NCI-H128 (cell line): ENCODE results near the gene ZFYVE28.

Experiments
- DNase-seq: peaks from one replicate; lab custom pipeline; 2025; ENCODE audit not compliant: unreplicated experiment; lab: John Stamatoyannopoulos, UW

Gene ZFYVE28

DNA sequence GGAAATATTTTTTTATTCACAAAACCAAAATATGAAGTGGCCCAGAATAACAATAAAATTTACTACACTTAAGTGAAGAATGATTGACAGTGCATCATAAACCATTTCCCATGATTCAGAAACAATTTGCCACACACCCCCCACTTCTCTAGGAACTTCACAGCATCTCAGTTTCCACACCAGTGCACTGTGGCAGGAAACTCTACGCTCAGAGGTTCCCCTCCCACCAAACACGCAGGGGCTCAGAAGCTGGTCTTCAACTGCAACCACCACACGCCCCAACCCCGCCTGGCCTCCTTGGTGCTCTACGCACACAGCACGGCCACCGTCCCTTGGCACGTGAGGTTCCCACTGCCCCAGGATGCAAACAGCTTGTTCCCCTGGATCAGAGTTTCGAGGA is 63.7 kb downstream of the ZFYVE28 start:
- no peak for DNase-seq

DNA sequence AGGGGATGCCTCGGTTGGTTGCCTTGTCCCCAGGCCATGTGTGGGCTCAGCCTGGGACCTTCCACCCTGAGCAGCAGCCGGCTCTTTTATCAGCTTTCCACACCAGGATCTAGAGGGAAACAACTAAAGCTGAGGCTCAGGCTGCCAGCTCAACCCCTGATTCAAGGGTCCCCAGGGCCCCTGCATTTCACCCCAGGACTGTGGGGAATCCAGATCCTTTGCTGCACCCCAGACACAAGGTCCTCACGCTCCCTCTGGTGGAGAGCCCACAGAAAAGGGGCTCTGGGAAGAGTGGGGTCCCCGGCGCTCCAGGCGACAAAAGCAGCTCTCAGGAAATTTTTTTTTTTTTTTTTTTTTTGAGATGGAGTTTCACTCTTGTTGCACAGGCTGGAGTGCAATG is 64.3 kb downstream of the ZFYVE28 start:
- DNase-seq = no peak

DNA sequence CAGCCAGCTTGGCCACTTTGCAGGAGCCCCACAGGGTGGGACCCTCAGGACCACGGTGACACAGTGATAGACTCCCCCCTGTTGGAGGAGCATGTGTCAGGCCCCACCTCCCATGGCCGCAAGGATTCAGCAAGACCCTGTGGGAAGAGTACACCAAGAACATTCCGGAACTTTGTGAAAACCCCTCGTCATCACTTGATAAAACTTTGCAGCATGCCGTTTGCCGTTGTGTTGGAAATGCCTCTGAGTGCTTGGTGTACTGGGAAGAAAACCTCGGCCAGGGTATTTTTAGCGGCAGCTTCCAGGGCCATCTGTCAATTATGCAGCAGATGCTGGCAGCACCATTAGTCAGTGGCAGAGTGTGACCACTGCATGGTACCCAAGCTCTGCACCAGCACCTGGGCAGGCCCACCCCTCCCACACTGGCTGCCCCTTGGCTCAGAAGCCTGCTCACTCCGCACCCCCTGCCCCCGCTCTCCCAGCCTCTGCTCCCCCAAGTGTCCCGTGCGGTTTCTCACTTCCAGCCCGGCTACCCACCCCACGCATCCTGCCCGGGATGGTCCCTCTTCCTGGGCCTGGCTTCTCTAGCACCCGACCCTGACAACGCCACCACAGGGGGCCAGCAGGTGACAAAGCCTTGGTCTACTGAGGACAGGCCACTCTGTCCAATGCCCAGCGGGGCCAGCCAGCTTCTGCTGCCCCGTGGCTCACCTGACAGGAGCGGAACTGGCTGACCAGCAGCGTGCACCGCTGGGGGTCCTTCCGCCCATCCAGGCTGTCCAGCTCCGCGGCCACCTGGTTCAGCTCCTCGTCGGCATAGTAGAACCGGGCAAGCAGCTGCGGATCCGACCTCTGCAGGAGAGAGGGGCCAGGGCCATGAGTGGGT is 65.0 kb downstream of the ZFYVE28 start:
- no peak for DNase-seq

DNA sequence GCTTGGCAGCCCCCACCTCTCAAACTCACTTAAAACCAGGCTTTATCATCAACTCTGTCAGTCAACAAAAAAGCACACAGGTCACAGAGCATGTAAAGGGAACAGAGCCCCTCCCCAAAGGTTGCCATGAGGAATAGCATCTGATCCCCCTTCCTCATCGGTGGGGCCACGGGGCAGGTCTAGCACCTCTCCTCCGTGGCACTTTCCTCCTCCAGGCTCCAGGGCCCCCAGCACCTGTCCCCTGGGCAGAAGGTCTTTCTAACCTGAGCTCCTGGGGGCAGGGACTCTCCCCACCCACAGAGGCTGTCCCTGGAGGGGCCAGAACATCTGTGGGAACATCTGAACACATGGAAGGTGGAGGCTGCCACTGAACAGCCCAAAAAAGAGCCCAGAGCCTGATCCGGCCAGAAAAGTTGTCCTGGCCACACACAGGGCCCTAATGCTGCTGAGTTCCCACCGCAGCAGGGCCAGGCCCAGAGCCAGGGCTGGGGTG is 65.7 kb downstream of the ZFYVE28 start:
- DNase-seq = no peak

DNA sequence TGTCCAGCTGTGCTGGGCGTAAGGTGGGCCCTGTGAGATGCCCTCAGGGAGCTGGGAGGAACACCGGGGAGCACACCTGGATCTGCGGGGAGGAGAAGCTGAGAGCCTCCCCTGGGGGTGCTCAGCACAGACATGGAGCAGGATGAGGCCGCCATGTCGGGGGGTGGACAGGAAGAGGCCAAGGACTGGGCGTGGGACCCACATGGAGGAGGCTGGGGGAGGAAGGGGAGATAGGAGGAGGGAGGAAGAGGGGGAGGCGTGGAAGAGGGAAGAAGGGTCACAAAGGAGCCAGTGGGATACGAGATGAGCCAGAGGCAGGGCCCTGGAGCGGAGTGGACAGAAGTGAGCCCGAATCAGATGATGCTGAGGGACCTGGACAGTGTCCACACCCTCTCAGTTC is 66.3 kb downstream of the ZFYVE28 start:
- no peak for DNase-seq

DNA sequence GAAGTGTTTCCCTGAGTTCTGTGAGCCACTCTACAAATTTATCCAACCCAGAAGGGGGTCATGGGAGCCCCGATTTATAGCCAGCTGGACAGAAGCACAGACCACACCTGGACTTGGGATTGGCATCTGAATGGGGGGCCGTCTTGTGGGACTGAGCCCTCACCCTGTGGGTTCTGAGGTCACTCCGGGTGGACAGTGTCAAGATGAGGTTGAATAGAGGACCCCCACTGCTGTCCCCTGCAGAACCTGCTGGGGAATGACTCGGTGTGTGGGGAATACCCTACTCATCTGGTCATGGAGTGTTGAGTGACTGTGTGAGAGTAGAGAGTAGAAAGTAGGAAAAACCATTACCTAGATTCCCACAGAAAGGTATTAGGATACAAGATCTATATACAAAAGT is 67.5 kb downstream of the ZFYVE28 start:
- no peak for DNase-seq

DNA sequence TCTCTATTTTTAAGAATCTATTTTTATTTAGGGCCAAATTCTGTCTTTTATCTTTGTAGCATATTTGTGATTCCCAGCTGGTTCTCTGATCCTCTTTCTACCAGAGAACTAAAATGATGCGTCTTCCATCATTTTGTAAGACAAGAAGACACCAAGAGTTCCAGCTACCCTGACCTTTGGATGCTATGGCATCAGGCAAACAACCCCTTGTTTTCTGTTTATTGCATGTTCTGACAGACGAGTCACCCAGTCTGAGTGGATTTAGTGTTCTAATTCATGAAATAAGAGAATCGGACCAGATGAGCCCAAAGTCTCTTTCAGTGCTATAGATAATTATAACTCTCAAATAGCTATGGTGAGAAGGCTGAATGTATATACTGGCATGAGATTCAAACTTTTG is 69.7 kb downstream of the ZFYVE28 start:
- DNase-seq = no peak

DNA sequence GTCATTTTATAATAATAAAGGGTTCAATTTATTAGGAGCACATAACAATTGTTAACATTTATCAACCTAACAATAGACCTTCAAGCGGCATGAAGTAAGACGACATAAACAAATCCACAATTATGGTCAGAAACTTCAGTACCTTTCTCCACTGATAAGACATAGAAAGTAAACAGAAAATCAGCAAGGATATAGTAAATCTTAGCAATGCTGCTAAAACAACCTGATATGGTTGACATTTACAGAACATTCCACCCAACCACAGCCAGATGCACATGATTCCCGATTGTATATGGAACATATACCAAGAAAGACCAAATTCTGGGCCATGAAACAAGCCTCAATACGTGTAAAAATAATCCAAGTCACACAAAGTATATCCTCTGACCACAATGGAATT is 71.3 kb downstream of the ZFYVE28 start:
- no peak for DNase-seq

DNA sequence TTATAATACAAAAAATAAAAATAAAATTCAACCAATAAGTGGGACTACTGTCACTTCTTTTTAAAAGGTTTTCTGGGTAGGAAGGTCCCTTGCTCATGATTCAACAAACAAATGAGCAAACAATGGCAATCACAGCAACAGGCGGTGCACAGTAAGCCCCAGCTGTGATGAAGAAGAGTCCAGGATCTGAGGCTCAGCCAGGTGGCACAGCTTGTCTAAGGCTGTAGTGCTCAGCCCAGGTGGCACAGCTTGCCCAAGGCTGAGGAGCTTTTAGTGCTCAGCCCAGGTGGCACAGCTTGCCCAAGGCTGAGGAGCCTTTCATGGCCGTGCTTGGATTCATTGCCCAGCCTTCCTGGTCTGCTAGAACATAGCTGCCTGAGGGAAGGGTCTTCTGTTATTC is 75.0 kb downstream of the ZFYVE28 start:
- no peak for DNase-seq

DNA sequence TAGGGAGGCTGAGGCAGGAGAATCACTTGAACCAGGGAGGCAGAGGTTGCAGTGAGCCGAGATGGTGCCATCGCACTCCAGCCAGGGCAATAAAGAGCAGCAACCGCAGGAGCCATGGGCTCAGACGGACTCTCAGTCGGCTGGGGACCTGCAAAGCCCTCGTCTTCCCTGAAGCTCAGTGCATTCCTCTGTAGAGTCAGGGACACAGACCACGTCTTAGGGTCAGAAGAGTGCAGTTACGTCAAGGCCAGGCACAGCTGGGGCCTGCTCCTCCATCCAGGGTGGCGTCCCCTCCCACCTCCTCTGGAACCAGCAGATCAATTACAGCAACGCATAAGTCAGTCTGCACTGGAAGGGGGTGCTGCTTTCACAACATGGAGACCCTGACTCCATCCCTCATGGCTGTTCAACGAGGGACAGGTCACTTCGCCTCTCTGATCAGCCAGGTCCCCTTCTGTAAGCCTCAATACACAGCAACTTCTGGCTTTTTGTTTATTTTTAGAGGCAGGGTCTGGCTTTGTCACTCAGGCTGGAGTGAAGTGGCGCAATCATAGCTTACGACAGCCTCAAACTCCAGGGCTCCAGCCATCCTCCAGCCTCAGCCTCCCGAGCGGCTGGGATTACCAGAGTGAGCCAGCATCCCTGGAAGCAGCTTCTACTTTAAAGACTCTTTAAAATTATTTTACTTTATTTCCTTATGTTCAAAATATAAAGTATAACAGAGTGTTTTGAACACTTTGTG is 76.4 kb downstream of the ZFYVE28 start:
- no peak for DNase-seq

DNA sequence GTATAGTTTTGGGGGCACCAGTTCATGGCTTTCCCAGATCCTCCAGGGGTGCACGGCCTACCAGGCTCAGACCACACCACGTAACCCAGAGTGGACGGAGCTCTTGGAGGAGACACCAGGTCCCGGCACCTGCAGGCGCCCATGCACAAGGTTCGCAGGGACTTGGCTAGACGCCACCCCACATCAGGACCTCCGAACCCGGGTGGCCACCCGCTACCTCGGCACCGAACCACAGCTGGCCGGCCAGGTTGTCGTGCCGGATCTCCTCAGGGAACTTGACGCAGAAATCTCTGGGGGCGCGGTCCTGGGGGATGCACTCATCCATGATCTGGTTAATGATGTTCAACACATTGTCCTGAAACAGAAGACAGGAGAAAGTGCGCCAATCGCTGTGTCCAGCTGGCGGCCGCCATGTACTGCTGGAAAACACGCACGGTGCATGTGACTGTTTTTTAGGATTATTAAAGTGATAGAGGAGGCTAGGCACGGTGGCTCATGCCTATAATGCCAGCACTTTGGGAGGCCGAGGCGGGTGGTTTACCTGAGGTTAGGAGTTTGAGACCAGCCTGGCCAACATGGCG is 77.1 kb downstream of the ZFYVE28 start:
- no peak for DNase-seq

DNA sequence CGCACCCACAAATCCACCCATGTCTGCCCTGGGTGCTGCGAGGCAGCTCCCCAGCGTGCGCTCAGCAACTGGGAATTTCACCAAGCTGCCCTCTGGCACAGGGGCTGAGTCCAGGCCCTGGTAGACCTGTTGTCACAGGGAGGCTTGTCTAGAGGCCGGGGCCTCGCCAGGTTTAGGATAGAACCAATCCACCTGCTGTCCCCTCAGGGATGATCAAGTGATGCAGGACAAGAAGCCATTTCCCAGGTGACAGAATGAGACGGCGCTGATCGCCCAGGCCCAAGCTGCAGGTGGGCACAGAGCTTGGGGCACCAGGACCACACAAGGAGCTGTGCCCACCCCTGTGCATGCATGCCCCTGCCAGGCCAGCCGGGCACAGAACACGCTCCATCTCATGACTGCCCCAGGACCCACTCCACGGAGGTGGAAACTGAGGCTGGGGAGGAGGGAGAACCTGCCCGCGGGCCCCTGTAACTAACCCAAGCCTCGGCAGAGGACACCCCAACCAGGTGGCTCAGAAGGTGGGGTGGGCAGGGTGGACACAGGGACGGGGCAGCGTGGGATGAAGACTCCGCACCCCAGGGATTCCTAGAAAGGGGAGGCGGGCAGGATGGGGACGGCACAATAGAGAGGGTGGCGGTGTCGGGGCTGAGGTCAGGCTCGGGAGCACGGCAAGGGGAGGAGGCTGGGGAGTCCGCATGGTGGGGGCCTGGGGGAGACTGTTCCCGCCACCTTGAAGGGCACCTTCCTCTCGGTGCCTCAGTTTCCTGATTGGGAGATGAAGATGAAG is 78.0 kb downstream of the ZFYVE28 start:
- DNase-seq = no peak

DNA sequence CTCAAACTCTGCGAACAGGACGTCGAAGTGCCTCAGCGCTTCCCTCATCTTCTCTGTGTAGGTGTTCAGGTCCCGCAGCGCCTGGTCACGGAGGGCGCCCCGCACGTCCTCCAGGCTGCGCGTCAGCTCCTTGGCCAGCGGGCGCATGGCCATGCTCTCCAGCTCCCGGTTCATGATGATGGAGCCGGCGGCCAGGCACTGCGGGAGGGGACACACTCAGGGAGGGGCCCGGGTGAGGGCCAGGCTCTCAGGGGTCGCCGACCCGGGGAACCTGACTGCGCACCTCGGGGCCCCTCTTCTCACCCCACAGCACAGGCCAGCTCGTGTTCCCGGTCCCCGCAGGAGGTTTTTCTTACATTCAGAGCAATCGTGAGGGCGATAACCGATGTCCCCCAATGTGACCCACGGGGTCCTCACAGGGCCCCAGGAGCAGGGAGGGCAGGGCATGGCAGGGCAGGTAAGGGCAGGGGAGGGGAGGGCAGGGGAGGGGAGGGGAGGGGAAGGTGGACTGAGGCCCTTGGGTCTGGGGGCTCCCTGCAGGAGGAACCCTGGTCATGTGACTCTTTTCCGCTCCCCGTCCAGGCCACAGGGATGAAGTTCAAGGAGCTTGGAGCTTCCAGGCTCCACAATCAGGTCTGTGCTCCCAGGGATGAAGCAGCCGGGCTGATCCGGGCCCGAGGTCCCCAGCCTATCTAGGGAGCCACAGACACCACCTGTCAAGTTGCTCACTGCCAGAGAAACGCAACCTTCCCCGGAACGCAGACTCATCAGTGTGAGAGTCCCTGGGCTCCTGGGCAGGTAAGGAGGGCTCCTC is 78.8 kb downstream of the ZFYVE28 start:
- DNase-seq = no peak

DNA sequence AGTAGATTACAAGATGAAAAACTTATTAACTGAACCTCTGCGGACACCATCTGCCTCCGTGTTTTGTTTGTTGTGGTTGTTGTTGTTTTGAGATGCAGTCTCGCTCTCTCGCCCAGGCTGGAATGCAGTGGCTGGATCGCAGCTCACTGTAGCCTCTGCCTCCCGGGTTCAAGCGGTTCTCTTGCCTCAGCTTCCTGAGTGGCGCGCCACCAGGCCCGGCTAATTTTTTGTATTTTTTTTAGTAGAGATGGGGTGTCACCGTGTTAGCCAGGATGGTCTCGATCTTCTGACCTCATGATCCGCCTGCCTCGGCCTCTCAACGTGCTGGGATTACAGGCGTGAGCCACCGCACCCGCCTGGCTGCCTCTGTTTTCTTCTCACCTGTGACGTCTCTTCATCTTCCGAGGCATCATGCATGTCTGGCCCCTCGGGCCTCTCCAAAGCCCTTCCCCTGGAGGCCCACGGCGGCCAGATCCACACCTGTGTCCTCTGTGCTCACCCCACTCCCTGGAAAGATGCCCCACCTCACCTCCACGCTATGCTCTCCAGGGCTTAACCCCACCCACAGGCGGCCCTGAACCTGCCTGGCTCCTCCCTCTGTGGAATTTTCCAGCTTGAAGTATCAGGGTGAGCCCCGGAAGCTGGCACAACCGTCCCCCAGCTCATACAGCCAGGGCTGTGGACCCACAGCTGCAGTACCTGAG is 79.5 kb downstream of the ZFYVE28 start:
- no peak for DNase-seq

DNA sequence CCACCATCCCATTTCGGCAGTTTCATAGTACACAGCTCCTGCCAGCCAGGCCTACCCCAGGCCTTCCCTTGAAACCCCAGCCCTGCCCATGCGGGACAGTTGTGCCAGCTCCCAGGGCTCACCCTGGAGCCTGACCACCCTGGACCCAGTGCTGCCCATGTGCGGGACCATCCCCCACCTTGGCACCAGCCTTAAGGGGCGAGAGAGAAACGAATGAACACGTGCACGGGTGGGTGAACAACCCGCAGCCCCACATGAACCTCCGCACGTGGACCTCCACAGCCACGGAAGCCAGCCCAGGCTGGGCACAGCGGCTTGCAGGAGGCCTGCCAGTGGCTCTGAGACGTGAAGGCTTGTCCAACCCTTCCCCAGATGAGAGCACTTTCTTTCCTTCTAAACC is 80.5 kb downstream of the ZFYVE28 start:
- no peak for DNase-seq

DNA sequence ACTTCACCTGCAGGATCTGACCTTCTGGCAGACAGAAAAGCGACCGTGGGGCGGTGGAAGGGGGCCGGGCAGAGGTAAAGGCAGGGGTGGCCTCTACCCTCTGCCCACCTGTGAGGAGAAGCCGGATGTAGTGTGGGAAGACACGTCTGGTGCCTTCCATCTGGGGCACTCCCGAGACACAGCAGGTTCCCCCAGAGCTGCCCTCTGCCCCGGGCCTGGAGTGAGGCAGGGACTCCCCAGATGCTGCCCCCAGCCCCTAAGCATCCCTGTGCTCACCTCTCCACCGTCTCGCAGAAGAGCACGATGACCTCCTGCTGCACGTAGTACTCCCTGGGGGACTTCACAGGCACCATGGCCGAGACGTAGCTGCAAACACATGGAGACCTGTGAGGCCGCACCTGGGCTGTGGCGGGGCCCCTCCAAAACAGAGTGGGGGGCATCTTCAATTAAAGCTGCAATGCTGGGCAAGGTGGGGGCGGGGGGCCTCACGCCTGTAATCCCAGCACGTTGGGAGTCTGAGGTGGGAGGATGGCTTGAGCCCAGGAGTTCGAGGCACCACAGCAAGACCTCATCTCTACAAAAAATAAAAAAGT is 81.2 kb downstream of the ZFYVE28 start:
- no peak for DNase-seq

DNA sequence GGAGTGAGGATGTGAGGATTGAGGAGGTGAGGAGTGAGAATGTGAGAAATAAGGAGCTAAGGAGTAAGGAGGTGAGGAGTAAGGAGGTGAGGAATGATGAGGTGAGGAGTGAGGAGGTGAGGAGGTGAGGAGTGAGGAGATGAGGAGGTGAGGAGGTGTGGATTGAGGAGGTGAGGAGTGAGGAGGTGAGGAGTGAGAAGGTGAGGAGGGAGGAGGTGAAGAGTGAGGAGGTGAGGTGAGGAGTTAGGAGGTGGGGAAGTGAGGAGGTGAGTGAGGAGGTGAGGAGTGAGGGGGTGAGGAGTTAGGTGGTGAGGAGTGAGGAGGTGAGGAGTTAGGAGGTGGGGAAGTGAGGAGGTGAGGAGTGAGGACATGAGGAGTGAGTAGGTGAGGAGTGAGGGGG is 81.8 kb downstream of the ZFYVE28 start:
- no peak for DNase-seq

DNA sequence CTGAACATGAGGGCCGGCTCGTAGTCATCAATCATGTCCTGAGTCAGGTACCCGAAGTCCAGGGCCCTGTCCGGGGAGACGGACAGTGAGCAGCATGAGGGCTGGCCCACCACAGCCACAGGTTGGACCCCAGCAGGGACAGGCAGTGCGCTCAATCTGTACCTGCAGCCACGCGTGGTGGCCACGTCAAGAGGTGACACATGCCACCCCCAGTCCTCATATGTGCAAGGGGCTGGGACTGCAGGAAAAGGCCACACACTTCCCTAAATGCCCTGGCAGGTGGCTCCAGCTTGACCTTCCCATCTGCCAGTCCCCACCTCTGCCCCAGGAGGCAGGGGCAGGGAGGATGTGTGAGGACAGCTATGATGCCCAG is 82.7 kb downstream of the ZFYVE28 start:
- DNase-seq = no peak
